GM21381 (cell line): ENCODE data around the gene ARAP1.

Source experiments
- ATAC-seq: cut with Tn5 transposase; IDR thresholded peaks from one replicate; pipeline ENCODE4 v1.9.1; 2021; ENCODE audit warnings: mild to moderate bottlenecking, moderate library complexity; ENCODE audit not compliant: unreplicated experiment

The ARAP1 gene

DNA sequence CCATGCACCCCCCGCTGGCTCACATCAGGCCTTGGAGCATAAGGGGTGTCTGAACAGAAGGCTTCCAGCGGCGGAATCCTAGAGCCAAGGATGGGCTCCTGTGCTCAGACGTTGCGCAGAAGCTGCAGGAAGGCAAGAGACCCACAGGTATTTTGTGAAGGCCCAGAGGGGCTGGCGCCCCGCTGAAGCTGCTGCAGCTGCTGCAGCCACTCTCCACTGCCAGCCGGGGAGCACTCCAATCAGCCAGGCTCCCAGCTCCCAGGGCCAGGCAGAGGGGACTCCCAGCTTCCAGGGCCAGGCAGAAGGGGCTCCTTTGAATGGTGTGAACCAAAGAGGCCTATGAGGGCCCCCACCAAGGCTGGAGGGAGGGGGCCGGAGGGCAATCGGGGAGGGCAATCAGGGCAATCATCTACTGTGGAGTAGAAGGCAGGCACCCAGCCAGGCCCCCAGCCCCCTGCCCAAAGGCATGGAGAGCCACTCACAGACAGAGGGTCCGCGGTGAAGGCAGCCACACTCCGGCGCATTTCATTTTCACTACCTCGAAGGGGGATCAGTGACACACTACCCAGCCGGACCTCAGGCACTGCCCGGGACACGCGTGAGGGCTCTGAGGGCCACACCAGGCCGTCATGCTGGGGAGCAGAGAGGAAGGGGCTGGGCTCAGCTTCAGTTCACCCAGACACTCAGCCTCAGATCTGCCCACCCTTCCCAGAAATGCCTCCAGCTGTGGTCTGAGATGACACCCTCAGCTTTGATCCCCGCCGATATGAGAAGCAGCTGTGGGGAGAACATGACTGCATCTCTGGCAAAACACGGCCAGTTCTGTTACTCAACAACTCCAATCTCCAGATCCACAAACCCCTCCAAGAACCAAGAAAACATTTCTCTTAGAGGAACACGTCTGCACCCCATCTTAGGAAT, 66.4 kb downstream of the ARAP1 start:
- ATAC-seq: no peak

DNA sequence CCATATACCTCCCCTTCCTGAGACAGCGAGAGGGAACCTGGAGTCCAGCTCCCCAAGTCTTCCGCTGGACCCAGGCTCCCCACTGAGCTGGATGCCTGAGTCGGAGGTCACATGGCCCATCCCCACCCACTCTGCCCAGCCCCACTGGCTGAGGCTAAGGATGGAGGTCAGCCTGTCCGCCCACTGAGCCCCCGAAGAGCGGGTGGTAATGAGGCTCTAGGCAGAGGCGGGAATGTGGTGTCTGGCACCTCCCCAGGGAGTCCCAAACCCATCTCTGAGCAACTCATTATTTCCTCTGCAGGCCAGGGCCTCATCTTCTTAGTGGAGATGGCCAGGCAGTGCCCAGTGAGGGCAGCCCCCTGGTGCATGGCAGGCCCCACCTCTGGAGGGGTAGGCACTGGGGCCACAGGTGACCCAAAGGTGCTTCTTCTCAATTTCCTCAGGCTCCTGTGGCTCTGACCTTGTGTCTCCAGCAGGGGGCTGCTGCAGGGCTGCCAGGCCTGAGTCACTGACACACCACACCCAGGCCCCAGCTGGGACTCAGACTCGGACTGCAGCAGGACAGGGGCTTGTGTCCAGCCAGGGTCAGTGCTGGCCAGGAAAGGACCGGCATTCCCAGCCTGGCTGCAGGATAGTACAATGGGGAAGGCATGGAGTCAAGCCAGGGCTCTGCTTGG, 67.8 kb downstream of the ARAP1 start:
- ATAC-seq: no peak

DNA sequence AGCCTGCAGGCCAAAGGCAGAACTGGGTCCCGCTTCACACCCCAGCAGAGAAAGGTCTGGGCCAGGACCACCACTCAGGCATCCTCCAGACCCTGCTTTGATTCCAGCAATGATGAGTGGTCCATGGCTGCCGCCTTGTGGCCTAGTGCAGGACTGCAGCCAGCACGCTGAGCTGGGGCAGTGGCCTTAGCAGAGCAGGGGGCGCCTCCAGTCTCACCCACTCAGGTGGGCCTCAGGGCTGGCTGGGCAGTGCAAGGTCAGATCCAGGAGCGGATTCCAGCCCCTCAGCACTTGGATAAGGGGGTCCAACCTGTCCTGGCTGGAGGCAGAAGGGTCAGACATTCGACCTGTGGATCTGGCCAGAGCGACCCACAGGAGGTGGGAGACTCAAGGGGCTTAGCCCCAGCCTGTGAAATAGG, 68.4 kb downstream of the ARAP1 start:
- ATAC-seq: no peak

DNA sequence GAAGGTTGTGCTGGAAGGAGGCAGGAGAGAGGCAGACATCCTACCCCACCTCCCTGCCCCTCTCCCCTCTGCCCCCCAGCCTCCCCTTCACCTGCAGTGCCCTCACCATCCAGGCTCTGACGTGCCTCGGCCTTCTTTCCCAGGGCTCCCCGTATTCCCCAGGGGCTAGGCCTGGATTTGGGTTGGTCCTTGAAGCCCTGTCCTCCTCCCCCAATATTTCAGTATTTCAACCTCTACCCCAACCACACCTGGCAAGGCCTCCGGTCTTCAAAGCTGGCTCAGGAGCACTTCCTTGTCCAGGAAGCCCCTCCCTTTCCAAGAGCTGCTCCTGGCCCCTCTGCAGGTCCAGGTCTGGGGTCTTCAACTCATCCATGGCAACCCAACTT, 69.4 kb downstream of the ARAP1 start:
- no peak for ATAC-seq

DNA sequence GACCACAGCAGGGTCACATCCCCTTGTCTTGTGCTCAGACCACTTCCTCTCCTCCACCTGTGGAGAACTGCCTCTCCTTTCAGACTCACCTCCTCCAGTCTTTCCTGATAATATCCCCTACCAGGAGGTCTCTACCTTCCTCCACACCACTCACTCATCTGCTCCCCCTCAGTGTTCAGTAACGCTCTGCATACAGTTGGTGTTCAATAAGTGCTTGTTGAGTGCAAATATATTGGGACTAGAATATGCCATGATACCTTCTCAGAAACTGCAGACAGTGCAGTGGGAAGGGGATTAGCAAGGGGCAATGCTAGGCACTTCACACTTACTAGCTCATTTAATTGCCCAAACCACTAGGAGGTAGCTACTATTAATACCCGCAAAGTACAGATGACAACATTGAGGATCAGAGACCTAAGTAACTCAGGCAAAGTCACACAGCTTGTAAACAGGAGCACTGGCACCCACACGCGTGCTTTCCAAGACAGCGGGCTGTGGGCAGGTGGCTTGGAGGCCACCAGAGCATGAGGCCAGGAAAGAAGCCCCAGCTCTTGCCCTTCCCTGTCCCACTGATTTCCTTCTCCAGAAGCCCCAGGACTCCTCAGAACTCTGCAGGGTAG, 69.9 kb downstream of the ARAP1 start:
- ATAC-seq: no peak

DNA sequence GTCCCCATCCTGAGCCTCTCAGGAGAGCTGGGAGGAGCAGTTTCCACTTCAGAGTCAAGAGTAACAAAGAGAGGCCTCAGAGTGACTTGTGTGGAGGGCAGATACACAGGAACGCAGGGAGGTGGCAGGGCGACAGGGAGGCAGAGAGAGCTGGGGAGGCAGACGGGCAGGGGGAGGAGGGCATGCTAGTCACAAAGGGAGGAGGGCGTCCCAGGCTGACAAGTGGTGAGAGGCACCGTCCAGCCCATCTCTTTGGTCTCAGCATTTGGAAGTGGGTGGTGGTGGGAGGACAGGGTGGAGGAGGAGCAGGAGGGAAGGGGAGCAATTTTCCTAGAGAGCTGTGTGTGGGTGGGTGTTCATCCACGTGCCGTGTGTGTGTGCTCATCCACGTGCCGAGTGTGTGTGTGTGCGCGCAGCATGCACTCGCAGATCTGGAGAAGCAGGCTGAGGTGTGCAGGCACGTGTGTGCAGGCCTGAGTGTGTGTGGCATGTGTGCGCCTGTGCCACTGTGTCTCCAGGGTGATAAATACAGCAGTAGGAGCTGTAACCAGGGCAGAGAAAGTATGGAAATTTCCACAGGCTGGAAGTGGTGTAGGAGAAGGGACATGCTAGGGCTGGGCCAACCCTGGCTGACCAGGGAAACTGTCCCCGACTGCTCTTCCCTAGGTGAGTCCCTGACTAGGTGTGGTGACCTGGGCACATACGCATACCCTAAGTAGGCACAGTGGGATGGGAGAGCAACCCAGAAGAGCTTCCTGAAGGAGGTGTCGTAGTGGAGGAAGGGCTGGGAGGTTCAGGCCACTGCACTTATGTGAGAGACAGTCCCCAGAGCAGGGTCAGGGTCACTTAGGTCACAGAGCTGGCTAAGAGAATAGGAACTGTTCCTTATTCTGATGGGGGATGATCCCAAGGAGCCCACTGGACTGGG, 70.7 kb downstream of the ARAP1 start:
- ATAC-seq: no peak

DNA sequence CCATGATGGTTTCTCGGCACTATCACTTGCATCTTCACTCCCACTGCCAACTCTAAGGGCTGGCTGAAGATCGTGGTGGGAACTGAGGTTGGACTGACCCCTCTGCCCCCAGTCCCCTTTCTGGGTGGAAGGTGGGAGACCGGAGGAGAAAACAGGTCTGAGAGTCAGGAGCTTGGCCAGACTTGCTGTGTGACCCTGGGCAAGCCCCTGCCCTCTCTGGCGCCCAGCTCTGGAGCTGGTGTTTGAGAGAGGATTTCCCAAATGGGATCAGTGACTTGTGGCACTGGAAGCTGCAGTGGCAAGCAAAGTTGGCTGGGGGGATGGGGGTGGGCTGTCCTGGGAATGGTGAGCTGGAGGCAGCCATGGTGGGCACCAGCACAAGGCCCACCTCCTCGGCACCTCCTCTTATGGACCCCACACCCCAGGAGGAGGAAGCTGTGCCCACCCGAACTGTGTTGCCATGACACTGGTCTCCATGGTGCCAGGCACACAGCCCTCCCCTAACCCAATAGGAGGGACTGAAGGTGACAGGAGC, 71.5 kb downstream of the ARAP1 start:
- no peak for ATAC-seq

DNA sequence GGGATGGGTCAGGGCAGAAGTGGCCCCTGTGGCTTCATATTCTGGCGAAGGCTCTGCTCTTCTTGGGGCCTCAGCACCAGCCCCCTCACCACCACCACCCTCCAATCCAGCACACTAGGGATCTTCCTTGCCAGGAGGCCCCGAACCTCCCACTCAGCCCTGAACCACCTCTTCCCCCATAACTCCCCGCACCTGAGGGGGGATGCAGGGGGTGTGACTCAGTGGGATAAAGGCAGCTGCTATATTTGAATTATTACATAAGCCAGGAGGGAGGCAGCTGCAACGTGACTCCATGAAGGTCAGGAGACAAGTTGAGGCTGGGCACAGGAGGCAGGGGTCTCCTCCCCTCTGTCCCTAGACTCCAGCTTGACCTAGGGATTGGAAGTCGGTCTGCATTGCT, 72.3 kb downstream of the ARAP1 start:
- no peak for ATAC-seq

DNA sequence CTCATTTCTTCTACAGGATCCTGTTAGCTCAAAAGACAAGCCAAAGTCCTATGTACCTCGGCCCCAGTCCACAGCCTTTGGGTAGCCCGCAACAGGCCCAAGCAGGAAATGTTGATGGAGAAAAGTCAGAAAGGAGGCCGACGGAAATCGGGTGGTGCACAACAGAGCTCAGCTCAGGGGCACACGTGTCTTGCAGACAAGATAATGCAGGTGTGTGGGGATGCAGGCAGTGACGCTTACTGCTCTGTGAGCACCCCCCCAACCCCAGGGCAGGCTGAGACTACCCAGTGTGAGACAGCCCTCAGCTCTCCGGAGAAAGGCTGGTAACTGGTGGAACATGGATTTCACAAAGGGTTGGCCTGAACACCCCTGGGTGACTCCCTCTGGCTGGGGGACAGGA, 73.7 kb downstream of the ARAP1 start:
- no peak for ATAC-seq

DNA sequence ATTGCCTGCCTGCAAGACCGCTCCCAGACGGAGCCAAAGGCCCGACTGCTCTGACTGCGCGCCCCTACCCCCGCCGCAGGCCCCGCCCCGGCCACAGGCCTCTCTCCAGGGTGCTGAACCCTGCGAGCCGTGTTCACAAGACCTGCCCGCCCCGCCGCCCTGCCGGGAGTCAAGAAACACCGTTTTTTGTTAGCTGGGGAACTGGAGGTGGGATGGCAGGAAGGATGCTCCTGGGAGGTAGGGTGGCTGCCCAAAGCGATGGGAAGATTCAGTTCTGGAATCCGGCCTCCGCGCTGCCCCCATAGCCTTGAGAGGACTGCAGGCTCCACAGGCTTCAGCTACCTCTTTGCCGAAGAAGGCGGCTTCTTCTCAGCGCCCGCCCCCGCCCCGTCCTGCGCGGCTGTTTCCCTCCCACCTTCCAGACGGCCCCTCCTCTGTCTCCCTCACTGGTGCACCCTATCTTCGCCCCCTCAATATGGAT, 75.3 kb downstream of the ARAP1 start:
- no peak for ATAC-seq

DNA sequence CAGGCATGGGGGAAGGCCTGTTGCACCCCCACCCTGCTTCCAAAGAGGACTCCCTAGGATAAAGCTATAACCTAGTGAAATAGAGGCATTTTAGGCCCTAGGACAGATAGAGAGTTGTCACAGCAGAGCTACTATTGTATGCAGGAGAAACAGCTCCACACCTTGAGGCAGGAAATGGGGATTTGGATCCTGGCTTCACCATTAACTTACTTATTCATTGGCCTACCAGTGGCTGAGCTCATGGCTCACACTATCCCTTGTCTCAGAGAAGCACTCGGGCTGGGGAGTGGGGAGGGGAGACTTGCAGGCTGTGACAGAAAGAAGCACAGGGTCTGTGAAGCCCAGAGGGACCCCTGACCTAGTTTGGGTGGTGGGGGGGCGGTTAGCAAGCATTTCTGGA, 77.0 kb downstream of the ARAP1 start:
- ATAC-seq: no peak

DNA sequence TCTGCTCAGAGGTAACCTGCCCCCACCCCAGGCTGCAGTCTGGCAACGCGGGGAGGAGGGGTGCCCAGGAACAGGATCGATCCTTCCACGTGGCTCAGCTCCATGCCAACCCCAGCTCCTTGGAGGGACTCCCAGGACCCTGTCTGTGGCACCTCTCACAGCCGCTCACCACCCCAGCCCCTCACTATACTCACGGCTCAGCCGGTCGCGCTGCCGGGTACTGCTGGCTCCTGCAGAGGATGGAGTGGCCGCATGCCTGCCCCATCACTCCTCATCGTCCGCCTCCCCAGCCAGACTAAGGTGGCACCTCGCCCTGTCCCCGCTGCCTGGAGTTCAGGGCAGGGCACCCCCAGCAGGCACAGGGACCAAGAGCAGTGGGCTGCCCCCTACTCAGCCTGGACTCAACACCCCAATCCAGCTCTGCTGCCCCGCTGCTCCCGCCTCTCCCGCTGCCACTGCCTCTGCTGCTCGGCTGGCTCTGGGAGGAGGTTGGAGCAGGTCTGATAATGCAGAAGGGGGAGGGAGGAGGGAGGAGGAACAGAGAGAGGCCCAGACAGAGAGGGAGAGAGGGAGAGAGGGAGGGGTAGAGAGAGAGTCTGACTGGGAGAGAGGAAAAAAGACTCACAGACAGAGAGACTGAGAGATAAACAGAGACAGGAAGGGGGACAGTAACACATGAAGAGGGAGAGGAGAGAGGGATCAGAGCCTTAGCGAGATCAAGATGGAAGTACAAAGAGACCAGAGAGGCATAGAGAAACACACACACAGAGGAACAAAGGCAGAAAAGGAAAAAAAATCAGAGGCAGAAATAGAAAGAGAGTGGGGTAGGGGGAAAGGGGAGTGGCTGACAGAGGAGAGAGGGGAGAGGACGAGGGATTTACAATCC, 78.0 kb downstream of the ARAP1 start, which contains the start of gene PDE2A:
TSS of gene PDE2A (minus strand) at position 480 of the 886 bp plus-strand sequence. CDS start at position 265, 215 bp downstream.
- ATAC-seq: no peak

DNA sequence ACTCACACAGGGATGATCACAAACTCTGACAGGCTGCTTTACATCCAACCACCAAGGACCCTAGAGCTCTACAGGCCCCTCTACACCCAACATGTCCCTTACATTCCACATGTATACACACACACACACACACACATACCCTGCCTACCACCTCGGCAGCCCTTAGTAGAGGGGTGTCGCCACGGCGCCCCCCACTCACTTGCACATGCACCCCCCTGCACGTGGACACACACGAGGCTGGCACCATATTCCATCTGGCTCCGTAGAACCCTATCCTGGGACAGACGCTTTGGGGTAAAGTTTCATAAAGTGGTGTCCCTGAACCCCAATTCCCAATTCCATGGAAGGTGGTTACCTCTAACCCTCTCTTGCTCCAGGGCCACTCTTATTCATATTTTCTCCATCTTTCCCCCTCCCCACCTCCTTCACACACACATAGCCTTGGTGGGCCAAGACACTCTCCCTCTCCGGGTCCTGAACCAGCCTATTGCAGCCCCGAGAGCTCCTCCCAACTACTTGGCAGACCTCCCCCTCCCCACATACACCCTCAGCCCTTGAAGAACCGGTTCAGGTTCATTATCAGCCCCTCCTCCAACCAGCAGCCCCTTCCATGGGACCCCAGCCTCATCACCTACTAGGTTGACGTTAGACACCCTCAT, 78.8 kb downstream of the ARAP1 start:
- ATAC-seq: no peak

DNA sequence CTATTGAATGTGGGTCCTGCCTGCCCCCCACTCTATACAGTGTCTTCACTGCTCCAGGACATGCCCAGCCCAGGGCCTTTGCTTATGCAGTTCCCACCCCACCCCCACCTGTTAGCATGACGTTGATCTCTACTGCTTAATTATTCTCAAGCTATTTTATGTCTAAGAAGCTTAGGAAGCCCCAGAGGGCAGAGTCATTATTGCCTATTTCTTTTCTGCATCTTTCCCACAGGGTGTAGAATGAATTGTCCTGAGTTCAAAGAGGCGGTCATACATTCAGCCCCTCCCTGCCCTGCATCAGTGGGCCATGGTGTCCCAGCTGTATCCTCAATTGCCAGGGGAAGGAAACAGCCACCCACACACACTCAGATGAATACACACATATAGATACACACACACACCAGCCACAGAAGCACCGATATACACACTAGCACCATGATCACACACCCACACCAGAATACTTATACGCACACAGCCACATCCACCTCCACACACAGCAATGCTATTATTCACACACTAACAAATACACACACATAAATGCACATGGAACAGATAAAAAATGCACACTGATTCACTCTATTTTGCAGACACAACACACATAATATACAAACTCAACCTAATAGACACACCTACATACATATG, 79.5 kb downstream of the ARAP1 start:
- no peak for ATAC-seq

DNA sequence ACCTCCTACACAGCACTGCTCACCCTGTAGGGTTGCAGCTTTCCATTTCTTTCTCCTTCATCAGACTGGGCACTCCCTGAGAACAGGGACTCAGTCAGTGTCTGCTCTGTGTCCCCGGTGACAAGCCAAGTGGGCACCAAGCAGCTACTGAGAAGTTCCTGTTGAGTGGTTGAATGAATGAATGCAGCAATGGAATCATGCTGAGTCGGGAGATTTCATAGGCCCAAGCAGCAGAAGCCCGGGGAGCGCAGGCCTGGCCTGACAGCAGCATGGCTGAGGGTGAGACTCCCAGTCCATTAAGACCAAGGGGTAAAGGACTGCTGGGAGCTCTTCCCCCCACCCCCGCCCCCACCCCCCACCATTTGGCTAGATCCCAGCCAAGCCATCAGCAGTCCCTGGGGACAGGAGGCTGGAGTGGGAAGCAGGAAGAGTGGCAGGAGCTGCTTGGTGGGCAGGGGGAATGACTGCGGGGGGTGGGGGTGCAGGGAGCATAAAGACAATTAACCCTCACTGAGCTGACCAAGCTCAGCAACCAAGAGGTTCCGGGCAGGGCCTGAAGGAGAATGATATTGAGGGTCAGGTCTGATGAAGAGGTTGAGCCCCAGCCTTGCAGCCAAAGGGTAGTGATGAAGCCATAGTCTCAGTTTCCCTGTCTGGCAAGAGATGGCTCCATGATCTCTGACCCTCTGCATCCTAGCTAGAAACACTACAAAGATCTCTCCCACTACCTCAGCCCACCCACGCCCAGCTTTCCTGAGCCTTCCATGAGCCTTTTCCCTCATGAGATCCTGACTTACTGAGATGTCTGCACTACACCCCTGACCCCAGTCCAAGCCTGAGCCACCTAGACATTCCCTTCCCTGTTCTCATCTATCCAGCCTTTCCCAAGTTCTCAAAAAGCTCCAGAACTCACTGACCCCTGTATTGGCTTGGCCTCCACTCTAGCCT, 80.8 kb downstream of the ARAP1 start:
- no peak for ATAC-seq

DNA sequence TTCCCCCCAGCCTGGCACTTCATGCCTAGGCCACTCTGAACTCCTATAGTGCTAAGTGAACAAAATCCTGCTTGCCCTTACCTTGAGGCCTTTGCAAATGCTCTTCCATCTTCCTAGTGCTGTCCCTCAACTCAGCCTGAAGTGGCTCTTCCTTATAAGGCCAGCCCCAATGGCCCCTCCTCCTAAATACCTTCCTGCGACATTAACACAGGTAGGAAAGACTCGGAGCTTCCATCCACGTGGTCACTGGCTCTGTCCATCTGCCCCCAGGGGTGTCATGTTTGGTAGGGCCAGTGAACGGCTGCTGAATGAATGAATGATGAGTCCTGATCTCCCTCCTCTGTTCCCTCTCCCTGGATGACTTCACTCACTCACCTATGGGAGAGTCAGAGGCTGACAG, 82.2 kb downstream of the ARAP1 start:
- no peak for ATAC-seq

DNA sequence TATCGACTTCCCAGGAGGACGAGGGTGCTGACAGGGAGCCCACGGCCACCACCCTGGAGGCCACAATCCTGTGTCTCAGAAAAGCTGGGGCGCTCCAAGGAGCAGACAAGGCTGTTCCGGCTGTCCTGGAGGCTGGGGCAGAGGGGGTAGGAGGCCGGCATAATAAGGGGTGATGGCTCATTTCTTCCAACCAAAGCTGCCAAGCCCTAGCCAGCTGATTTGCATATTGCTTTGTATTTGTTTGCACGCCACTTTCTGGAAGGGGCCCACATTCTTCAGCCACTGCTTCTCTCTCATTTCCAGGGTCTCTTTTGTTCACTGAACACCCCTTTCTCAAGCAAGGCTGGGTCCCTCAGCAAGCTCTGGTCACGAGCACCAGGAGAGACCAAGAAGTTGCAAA, 82.7 kb downstream of the ARAP1 start:
- ATAC-seq: no peak
